ENCODE measurements around the gene TMEM141.

Gene TMEM141

DNA sequence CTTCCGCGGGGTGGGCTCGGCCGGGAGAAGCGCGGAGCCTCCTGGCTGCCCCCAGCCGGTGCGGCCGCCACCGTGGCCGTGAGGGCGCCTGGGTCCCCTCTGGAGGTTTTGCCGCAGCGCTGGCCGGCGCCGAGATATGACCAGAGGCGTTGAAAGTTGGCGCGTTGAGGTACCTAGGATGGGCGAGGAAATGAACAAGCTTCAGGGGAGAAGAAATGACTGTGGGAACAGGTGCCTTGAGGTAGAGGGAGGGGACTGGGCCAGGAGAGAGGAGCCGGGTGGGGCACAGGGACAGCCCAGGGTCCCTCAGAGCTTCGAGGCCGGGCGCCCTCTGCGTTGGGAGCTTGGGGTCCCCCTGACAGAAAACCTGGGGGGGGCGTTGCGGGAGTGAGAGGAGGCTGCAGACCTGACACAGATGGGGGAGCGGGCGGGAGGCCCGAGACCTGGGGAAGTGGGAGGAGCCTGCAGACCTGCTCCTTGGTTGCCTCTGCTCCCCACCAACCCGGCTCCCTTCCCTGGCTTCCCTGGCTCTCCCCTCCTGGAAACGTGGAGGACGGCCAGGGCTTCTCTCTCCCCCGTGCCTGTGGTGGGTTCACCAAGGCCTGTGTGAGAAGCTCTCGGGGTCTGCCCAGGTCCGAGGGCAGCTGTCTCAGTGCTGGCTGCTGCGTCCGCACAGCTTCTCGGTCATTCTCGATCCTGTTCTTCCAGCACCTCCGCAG is 30.8 kb downstream of the TMEM141 start:
- CTCF ChIA-PET = no interaction called here
- TF ChIP-seq ZNF384 (IDR thresholded peaks at IDR 0.05) = no peak
- no peak for TF ChIP-seq HDGF (IDR thresholded peaks at IDR 0.05; ENCODE audit: borderline replicate concordance)
- no peak for TF ChIP-seq L3MBTL2 (conservative IDR thresholded peaks at IDR 0.05)
- POLR2A ChIA-PET = interaction anchor here (1.3 kb wide), 1 partner anchor 19 kb away, joined by 4 read pairs; no protein-coding TSS in a partner anchor
- no peak for DNase-seq (ENCODE audit: extremely low spot score)

DNA sequence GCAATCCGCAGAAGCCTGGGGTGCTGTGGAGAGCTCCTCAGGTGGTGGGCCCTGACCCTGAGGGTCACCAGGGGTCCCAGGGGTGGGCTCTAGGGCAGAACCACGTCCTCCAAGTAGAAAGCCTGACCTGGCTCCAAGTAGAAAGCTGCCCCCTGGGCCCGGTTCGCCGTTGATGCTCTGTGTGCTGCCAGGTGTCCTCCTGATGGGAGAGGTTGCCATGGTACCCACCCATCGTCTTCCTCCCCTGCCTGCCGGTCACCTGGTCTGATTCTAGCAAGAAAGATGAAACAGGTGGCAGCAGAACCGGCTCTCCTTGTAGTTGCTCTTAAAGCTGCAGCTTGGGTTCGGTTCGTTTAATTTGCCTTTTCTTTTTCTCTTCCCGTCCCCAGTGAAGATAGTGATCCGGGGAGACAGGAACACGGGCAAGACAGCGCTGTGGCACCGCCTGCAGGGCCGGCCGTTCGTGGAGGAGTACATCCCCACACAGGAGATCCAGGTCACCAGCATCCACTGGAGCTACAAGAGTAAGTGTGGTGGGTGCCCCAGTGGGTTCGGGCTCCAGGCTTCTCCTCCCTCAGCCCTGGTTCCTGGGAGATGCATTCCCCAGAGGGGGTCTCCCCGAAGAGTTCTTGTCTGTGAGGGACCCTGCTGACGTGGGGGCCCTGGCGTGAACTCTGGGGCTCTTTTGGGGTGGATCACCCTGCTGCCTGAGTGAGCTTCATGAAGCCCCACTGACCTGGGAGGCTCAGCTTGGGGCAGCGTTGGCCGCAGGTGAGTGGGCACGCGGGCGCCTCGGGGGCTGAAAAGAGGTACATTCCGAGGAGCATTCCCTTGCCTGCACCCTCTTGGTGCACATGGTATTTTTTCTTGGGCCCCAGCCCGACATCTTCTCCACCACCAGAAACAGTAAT is 32.2 kb downstream of the TMEM141 start:
- CTCF ChIA-PET = interaction anchor here (0.8 kb wide), 1 partner anchor 12 kb away, joined by 3 read pairs; no protein-coding TSS in a partner anchor
- TF ChIP-seq FOXM1 (IDR thresholded peaks at IDR 0.05; ENCODE audit: borderline replicate concordance) (no peak), L3MBTL2 (conservative IDR thresholded peaks at IDR 0.05) (no peak), NFRKB (IDR thresholded peaks at IDR 0.05) (no peak), ZNF384 (IDR thresholded peaks at IDR 0.05) (no peak), BHLHE40 (IDR thresholded peaks at IDR 0.05; ENCODE audit: borderline replicate concordance) (no peak), SUZ12 (IDR thresholded peaks at IDR 0.05) (no peak), CTBP1 (IDR thresholded peaks at IDR 0.05; ENCODE audit: borderline replicate concordance) (no peak), ELF4 (IDR thresholded peaks at IDR 0.05) (no peak), TARDBP (IDR thresholded peaks at IDR 0.05) (no peak), FOXK2 (IDR thresholded peaks at IDR 0.05) (no peak), SP1 (IDR thresholded peaks at IDR 0.05) (no peak), HDGF (IDR thresholded peaks at IDR 0.05; ENCODE audit: borderline replicate concordance) (no peak), ARNT (IDR thresholded peaks at IDR 0.05) (no peak), FOXA1 (IDR thresholded peaks at IDR 0.05) (no peak)
- no peak for DNase-seq (ENCODE audit: extremely low spot score)
- POLR2A ChIA-PET = interaction anchor here (1.3 kb wide), 1 partner anchor 17 kb away, joined by 4 read pairs; no protein-coding TSS in a partner anchor

DNA sequence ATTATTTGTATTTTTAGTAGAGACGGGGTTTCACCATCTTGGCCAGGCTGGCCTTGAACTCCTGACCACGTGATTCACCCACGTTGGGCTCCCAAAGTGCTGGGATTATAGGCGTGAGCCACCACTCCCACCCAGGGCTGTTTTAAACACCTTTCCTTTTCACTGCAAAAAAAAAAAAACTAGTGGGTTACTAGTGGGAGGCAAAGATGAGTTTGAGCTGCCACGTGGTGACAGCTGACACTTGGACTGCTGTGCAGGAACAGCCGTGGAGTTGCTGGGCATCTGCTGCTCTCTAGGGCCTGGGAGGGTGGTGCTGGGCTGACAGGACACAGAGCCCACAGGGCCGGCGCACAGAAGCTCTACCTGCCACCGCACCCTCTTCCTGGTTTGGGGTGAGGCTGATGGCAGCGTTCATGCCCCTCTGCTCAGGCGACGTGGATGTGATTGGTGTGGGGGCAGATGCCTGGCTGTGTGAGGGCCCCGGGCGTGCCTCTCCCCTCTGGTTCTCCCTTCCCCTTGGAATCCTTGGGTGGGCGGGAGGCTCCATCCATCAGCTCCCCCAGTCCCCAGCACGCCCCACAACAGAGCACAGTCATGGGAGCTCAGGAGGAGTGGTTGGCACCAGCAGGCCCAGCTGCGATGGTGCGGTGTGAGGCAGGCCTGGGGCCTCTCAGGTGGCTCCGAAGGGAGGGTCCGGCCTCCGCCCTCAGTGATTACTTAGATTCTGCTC is 33.5 kb downstream of the TMEM141 start:
- no peak for TF ChIP-seq SP1 (IDR thresholded peaks at IDR 0.05)
- TF ChIP-seq FOXM1 (IDR thresholded peaks at IDR 0.05; ENCODE audit: borderline replicate concordance) = no peak
- no peak for TF ChIP-seq ZNF384 (IDR thresholded peaks at IDR 0.05)
- TF ChIP-seq CTBP1 (IDR thresholded peaks at IDR 0.05; ENCODE audit: borderline replicate concordance) = no peak
- ChIA-PET CTCF (interaction anchor here (0.6 kb wide), 1 partner anchor 16 kb away, joined by 3 read pairs; no protein-coding TSS in a partner anchor), POLR2A (no interaction called here)
- no peak for DNase-seq (ENCODE audit: extremely low spot score)

DNA sequence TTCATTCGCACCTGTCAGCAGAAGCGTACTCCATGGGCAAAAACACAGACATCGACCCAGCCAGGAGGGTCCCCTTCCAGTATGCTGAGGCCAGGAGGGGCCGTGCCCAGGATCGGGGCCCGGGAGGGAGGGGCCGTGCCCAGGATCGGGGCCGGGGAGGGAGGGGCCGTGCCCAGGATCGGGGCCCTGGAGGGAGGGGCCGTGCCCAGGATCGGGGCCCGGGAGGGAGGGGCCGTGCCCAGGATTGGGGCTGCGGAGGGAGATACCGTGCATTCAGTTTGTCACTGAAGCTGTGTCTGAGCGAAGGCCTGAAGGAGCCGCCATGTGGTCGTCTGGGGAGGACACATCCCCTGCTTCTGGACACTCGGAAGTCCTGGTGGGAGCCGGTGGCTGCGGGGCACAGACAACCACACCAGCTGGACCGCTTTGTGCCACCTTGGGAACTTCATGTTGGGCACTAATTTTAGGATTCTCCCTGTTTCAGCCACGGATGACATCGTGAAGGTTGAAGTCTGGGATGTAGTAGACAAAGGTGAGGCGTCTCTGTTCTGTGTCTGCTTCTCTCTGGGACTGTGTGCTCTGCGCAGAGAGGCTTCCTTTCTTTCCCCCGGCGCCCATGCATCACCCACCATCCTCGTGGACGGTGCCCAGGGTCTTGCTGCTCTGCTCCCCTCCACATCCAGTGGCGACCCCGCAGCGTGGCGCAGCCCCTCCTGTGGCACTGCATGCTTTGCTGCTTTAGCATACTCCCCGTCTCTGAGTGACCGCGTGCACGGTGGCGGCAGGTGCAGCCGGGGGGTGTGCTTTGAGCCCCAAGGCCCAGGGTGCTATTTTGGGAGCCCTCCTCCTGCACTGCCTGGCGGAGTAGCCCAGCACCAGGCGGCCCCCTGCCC is 34.4 kb downstream of the TMEM141 start:
- ChIA-PET CTCF (interaction anchor here (0.8 kb wide), 1 partner anchor 12 kb away, joined by 3 read pairs; no protein-coding TSS in a partner anchor), POLR2A (interaction anchor here (0.9 to 1.0 kb wide), 2 partner anchors 11 to 16 kb away, joined by 3 to 4 read pairs; partner anchors contain the start of gene AJM1)
- TF ChIP-seq ARNT (IDR thresholded peaks at IDR 0.05) = no peak
- TF ChIP-seq CTBP1 (IDR thresholded peaks at IDR 0.05; ENCODE audit: borderline replicate concordance) = no peak
- no peak for TF ChIP-seq SUZ12 (IDR thresholded peaks at IDR 0.05)
- TF ChIP-seq ZNF384 (IDR thresholded peaks at IDR 0.05) = no peak
- TF ChIP-seq LEF1 (IDR thresholded peaks at IDR 0.05; ENCODE audit: borderline replicate concordance) = no peak
- no peak for TF ChIP-seq L3MBTL2 (conservative IDR thresholded peaks at IDR 0.05)
- no peak for TF ChIP-seq NFRKB (IDR thresholded peaks at IDR 0.05)
- no peak for TF ChIP-seq SP1 (IDR thresholded peaks at IDR 0.05)
- no peak for TF ChIP-seq TARDBP (IDR thresholded peaks at IDR 0.05)
- TF ChIP-seq FOXM1 (IDR thresholded peaks at IDR 0.05; ENCODE audit: borderline replicate concordance) = no peak
- TF ChIP-seq, protein P1, sequence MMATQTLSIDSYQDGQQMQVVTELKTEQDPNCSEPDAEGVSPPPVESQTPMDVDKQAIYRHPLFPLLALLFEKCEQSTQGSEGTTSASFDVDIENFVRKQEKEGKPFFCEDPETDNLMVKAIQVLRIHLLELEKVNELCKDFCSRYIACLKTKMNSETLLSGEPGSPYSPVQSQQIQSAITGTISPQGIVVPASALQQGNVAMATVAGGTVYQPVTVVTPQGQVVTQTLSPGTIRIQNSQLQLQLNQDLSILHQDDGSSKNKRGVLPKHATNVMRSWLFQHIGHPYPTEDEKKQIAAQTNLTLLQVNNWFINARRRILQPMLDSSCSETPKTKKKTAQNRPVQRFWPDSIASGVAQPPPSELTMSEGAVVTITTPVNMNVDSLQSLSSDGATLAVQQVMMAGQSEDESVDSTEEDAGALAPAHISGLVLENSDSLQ (IDR thresholded peaks at IDR 0.05) = no peak
- no peak for TF ChIP-seq ELF4 (IDR thresholded peaks at IDR 0.05)
- no peak for DNase-seq (ENCODE audit: extremely low spot score)

DNA sequence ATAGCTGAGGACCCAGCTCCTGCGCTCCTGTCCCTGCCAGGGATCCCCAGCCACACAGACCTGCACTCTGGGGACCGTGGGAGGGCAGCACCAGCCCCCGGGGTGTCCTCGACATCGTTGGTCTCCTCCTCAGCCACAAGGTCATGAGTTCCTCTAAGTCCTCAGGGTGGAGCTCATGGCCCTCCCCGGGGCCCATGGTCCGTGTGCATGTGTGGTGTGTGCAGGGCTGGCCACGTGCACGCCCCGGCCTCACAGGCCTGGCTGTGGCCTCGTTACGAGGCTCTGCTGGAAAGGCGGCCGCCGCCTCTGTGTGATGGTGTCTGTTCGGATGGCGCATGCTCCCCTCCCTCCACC is 35.0 kb downstream of the TMEM141 start:
- DNase-seq (ENCODE audit: extremely low spot score) = no peak
- POLR2A ChIA-PET = interaction anchor here (0.9 to 1.0 kb wide), 2 partner anchors 12 to 16 kb away, joined by 3 to 4 read pairs; partner anchors contain the start of gene AJM1
- CTCF ChIA-PET = interaction anchor here (0.8 kb wide), 1 partner anchor 11 kb away, joined by 3 read pairs; no protein-coding TSS in a partner anchor
- TF ChIP-seq, protein P1 (IDR thresholded peaks at IDR 0.05) = no peak
- TF ChIP-seq SUZ12 (IDR thresholded peaks at IDR 0.05) = no peak
